NOMO-1 treated with dmso at 0.1 percent for 144 hours (cell line): Measurements from ENCODE around the gene CDKL4.
"Not testable (repeated sequence)": the region's sequence is repeated elsewhere in the genome, so short reads cannot be mapped to it uniquely, and the experiment has no call there.

Experiments
- DNase-seq: peaks from one replicate; lab custom pipeline; 2025; ENCODE audit not compliant: unreplicated experiment; lab: John Stamatoyannopoulos, UW

Gene CDKL4

DNA sequence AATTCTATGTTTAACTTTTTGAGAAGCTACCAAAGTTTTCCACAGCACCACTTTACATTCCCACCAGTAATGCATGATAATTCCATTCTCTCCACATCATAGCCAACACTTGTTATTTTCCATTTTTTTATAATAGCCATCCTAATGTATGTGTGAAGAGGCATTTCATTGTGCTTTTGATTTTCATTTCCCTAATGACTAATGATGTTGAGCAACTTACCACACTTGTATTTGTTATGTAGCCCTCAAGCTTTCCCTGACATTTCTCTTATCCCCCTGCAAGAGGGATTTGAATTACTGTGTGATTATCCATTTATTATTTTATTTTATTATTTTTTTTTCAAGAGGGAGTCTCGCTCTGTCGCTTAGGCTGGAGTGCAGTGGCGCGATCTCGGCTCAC is 99.4 kb downstream of the CDKL4 start:
- DNase-seq, result no peak

DNA sequence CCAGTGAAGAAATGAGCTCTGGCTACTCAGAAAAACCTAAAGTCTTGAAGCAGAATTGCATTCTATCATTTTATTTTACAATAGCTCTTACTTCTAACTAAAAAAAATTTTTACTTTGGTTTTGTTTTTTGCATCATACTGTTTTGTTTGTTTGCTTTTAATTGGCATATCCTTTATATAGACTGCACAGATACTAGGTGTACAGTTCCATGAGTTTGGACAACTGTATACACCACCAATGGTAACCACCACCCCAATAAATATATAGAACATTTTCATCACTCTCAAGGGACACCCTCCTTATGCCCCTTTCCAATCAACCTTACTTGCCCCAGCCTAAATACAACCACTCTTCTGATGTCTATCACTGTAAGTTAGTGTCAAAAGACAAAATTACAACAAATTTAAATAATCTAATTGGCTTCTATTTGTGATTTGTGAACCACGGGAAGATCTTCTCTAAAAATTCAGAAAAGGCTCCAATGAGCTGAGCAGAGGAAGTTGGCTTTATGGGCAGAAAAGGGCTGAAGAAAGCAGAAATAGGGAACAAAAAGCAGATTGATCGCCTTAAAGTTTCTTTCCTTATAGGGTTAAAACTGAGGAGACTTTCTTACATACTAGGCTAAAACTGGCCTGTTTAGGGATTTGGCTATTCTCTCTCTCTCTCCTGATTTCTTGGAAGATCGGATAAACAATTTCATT is 100.7 kb downstream of the CDKL4 start:
- DNase-seq, result peak; percentile 48

- DNase-seq, result no peak
Observed at GRCh38 chr2:39141334-39142271, 102.2 kb downstream of the CDKL4 start.

DNA sequence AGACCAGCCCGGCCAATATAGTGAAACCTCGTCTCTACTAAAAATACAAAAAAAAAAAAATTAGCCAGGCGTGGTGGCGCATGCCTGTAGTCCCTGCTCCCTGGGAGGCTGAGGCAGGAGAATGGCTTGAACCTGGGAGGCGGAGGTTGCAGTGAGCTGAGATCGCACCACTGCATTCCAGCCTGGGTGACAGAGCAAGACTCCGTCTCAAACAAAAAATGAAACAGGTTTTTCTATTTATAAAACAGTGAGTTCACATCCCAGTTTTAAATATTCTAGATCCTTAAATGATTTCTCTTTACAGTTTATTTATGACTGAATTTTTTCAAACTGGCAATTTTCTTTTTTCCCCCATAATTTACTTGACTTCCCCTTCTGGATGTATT is 102.8 kb downstream of the CDKL4 start:
- not testable (repeated sequence) for DNase-seq

GRCh38 chr2:39140322-39140847 is 103.4 kb downstream of the CDKL4 start:
- peak; percentile 26 for DNase-seq

GRCh38 chr2:39139511-39140237 is 104.1 kb downstream of the CDKL4 start:
- DNase-seq, result no peak

GRCh38 chr2:39138837-39139211 is 104.9 kb downstream of the CDKL4 start:
- DNase-seq, result no peak

DNA sequence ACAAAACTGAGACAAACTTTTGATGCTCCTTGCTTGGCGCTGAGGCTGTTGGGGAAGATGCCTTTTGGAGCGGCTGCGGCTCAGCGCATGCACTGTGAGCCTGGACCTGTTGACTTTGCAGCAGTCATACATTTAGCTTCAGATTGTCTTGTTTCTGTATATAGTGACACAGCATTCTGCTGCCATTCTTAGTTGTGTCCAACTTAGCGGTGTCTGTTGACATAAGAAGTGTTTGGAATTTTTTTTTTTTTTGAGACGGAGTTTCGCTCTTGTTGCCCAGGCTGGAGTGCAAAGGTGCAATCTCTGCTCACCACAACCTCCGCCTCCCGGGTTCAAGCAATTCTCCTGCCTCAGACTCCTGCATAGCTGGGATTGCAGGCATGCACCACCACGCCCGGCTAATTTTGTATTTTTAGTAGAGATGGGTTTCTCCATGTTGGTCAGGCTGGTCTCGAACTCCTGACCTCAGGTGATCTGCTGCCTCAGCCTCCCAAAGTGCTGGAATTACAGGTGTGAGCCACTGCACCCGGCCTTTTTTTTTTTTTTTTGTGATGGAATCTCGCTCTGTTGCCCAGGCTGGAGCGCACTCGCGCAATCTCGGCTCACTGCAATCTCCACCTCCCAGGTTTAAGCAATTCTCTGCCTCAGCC is 105.5 kb downstream of the CDKL4 start:
- DNase-seq, result not testable (repeated sequence)

DNA sequence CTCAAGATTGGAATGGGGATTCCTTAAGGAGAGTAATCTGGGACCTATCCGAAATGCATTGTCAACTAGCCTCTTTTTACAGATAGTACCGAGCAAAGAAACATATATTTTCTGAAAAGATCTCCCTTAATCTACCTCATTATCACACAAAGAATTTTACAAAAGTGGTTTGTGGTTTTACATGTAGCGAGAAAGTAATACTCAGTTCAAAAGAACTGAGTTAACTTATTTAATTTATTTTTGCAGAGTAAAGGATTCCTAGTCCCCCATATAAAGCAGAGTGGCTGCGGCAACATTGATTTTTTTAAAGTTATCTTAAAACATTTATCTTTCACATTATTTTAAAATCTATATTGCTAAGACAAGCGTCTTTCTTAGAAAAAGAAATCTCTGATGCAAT is 107.0 kb downstream of the CDKL4 start:
- DNase-seq, result no peak

DNA sequence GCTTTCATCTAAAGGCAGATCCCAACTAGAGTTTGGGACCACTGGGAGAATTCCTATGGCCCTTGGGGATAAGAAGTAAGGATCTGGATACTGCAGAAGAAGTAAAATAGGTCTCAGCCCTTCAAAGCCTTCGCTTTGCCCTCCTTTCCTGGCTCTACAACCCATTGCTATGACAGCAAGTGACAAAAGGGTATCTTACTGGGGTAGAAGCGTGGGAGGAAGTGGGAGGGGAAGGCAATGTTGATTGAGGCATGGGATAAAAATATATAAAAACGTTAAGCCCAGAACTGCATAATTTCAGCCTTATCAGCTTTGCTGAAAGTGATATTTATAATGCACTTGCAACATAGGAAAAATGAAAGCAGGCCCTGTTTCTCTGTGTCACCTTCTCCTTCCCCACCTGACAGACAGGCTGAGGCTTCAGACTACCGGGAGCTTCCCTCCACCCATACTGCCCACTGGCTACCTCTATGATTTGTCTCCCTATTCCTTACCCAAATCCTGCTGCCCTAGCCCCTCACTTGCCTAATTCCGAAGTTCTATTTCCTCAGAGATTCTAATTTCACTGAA is 108.0 kb downstream of the CDKL4 start:
- DNase-seq, result no peak

GRCh38 chr2:39133215-39133851 is 110.4 kb downstream of the CDKL4 start:
- DNase-seq, result no peak

DNA sequence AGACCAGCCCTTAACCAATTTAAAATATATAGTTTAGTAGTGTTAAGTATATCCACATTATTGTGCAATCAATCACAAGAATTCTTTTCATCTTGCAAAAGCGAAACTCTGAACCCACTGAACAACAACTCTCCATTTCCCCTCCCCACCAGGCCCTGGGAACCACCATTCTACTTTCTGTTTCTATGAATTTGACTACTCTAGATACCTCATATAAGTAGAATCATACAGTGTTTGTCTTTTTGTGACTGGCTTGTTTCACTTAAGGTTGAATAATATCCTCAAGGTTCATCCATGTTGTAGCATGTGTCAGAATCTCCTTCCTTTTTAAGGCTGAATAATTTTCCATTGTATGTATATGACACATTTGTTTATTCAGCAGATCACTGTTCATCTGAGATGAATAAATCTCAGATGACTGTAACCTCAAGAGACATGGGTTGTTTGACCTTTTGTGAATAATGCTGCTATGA is 114.8 kb downstream of the CDKL4 start:
- peak; percentile 69 for DNase-seq

DNA sequence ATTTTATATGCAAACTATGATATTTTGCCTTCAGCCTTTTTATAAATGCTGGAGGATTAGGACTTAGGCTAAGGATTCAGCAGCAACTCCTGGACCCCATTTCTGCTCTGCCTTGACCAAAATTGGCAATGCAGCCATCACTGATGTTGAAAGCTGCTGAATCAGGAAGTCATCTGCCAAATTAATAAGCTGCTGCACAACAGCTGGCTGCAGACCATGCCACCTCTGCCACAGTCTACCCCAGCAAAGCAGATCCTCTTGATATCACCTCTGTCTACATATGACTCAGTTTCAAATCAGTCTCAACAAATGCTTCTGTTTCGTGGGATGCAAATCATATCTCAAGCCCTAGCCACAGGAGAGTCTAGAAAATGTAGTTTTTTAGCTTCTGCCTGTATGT is 115.8 kb downstream of the CDKL4 start:
- DNase-seq, result no peak
